H9 (cell line): ENCODE measurements around the gene VPS13C. TPM values are rescaled to one million over a fixed set of nuclear protein-coding genes. Genes with fewer than 3 reads are reported as not detected.

ENCODE experiments used
- DNase-seq: peaks from one replicate; pipeline ENCODE4 v3.0.0-alpha.2; 2017
- H2AFZ ChIP-seq: one replicate; pipeline ENCODE4 v1.6.1; 2013; ENCODE audit warnings: mild to moderate bottlenecking, low read length, control low read depth, moderate library complexity
- H2AK5ac ChIP-seq: 2 replicates; pipeline ENCODE4 v1.6.1; 2013; ENCODE audit warnings: low read length, control low read depth, mixed read lengths; ENCODE audit not compliant: insufficient read length
- H2BK120ac ChIP-seq: one replicate; pipeline ENCODE4 v1.6.1; 2013; ENCODE audit warnings: low read depth, mild to moderate bottlenecking, low read length, control low read depth, inconsistent platforms; ENCODE audit not compliant: poor library complexity, severe bottlenecking
- H2BK12ac ChIP-seq: 2 replicates; pipeline ENCODE4 v1.6.1; 2013; ENCODE audit warnings: low read length, control low read depth, mixed read lengths, low read depth; ENCODE audit not compliant: insufficient read length
- H2BK15ac ChIP-seq: 2 replicates; pipeline ENCODE4 v1.6.1; 2013; ENCODE audit warnings: low read depth, low read length, control low read depth
- H2BK20ac ChIP-seq: one replicate; pipeline ENCODE4 v1.6.1; 2013; ENCODE audit warnings: low read depth, mild to moderate bottlenecking, low read length, control low read depth, inconsistent platforms; ENCODE audit not compliant: poor library complexity, severe bottlenecking
- H2BK5ac ChIP-seq: 2 replicates; pipeline ENCODE4 v1.6.1; 2013; ENCODE audit warnings: low read length, control low read depth, mixed read lengths; ENCODE audit not compliant: insufficient read length
- H3K14ac ChIP-seq: 2 replicates; pipeline ENCODE4 v1.6.1; 2013; ENCODE audit warnings: low read length, control low read depth; ENCODE audit not compliant: insufficient read depth
- H3K18ac ChIP-seq: 2 replicates; pipeline ENCODE4 v1.6.1; 2013; ENCODE audit warnings: low read depth, mild to moderate bottlenecking, mixed read lengths, low read length, control low read depth; ENCODE audit not compliant: insufficient read length
- H3K23ac ChIP-seq: 2 replicates; pipeline ENCODE4 v1.6.1; 2013; ENCODE audit warnings: low read length, control low read depth, mixed read lengths, low read depth; ENCODE audit not compliant: insufficient read length
- H3K23me2 ChIP-seq: 2 replicates; pipeline ENCODE4 v1.6.1; 2013; ENCODE audit warnings: low read depth, mild to moderate bottlenecking, mixed read lengths, low read length, control low read depth; ENCODE audit not compliant: insufficient read length, poor library complexity, severe bottlenecking
- H3K27ac ChIP-seq: 2 replicates; pipeline ENCODE4 v1.5.1; 2013; ENCODE audit warnings: low read length, control low read depth, mixed read lengths, low read depth; ENCODE audit not compliant: insufficient read length
- H3K27me3 ChIP-seq: 2 replicates; pipeline ENCODE4 v1.6.1; 2013; ENCODE audit warnings: low read length, control low read depth, inconsistent platforms; ENCODE audit not compliant: insufficient read depth
- H3K4ac ChIP-seq: 2 replicates; pipeline ENCODE4 v1.6.1; 2013; ENCODE audit warnings: low read depth, mild to moderate bottlenecking, control low read depth, inconsistent platforms, low read length, moderate library complexity
- H3K4me1 ChIP-seq: 2 replicates; pipeline ENCODE4 v1.6.1; 2013; ENCODE audit warnings: low read length, control low read depth, inconsistent platforms; ENCODE audit not compliant: insufficient read depth
- H3K4me2 ChIP-seq: 2 replicates; pipeline ENCODE4 v1.6.1; 2013; ENCODE audit warnings: low read length, control low read depth, mixed read lengths; ENCODE audit not compliant: insufficient read length, insufficient read depth
- H3K56ac ChIP-seq: 2 replicates; pipeline ENCODE4 v1.6.1; 2013; ENCODE audit warnings: low read depth, mild to moderate bottlenecking, mixed read lengths, low read length, control low read depth; ENCODE audit not compliant: insufficient read length
- H3K79me1 ChIP-seq: 2 replicates; pipeline ENCODE4 v1.6.1; 2013; ENCODE audit warnings: low read depth, mild to moderate bottlenecking, moderate library complexity, low read length, control low read depth, inconsistent platforms; ENCODE audit not compliant: insufficient read depth, poor library complexity, severe bottlenecking
- H3K79me2 ChIP-seq: 2 replicates; pipeline ENCODE4 v1.6.1; 2013; ENCODE audit warnings: low read length, control low read depth, inconsistent platforms; ENCODE audit not compliant: insufficient read depth
- H3K9ac ChIP-seq: 2 replicates; pipeline ENCODE4 v1.6.1; 2013; ENCODE audit warnings: low read length, control low read depth, mixed read lengths; ENCODE audit not compliant: insufficient read length; ENCODE audit errors: extremely low read depth
- H3K9me3 ChIP-seq: one replicate; pipeline ENCODE4 v1.6.1; 2013; ENCODE audit warnings: low read depth, low read length, inconsistent platforms; ENCODE audit not compliant: control insufficient read depth
- H3T11ph ChIP-seq: one replicate; pipeline ENCODE4 v1.6.1; 2013; ENCODE audit warnings: mild to moderate bottlenecking, low read length, control low read depth, inconsistent platforms
- H4K20me1 ChIP-seq: one replicate; pipeline ENCODE4 v1.6.1; 2013; ENCODE audit not compliant: control insufficient read depth, insufficient read length, insufficient read depth
- H4K5ac ChIP-seq: 2 replicates; pipeline ENCODE4 v1.6.1; 2013; ENCODE audit warnings: low read depth, mild to moderate bottlenecking, mixed read lengths, low read length, control low read depth; ENCODE audit not compliant: insufficient read length
- H4K8ac ChIP-seq: replicated peaks from 2 replicates; pipeline ENCODE4 v1.6.1; 2013; ENCODE audit warnings: low read length, control low read depth, mixed read lengths, low read depth; ENCODE audit not compliant: insufficient read length
- H4K91ac ChIP-seq: 2 replicates; pipeline ENCODE4 v1.6.1; 2013; ENCODE audit warnings: low read depth, mild to moderate bottlenecking, moderate library complexity, mixed read lengths, low read length, control low read depth; ENCODE audit not compliant: insufficient read length
- H3K27ac Mint-ChIP-seq, 3 experiments: 2 replicates in 2 of 3; 3 replicates in 1 of 3; pipeline ENCODE4 v1.8.0; 2020 to 2021; ENCODE audit warnings: mixed read lengths in 3 of 3, mild to moderate bottlenecking in 1 of 3, moderate library complexity in 1 of 3
- H3K27me3 Mint-ChIP-seq: 2 replicates; pipeline ENCODE4 v1.8.0; 2021; ENCODE audit warnings: low read depth, mild to moderate bottlenecking, moderate library complexity, mixed read lengths
- H3K36me3 Mint-ChIP-seq, 3 experiments: 2 replicates in 2 of 3; 3 replicates in 1 of 3; pipeline ENCODE4 v1.8.0; 2020 to 2021; ENCODE audit warnings: low read depth in 3 of 3, mixed read lengths in 3 of 3; ENCODE audit not compliant: insufficient read depth in 1 of 3
- H3K4me1 Mint-ChIP-seq, 2 experiments: 2 replicates each; pipeline ENCODE4 v1.8.0; 2020; ENCODE audit warnings: mixed read lengths in 2 of 2
- H3K4me3 Mint-ChIP-seq, 2 experiments: 2 replicates in 1 of 2; 3 replicates in 1 of 2; pipeline ENCODE4 v1.8.0; 2020 to 2021; ENCODE audit warnings: mild to moderate bottlenecking in 2 of 2, mixed read lengths in 2 of 2, moderate library complexity in 1 of 2
- H3K9me3 Mint-ChIP-seq, 2 experiments: 2 replicates in 1 of 2; 3 replicates in 1 of 2; pipeline ENCODE4 v1.8.0; 2020; ENCODE audit warnings: mild to moderate bottlenecking in 2 of 2, mixed read lengths in 2 of 2, moderate library complexity in 1 of 2
- WGBS: extraction: QIAGEN DNeasy Blood & Tissue Kit; methylation state at CpG from one replicate; pipeline ENCODE4 v1.1.7; 2013; ENCODE audit warnings: missing lambda C conversion rate, low lambda C conversion rate, mixed read lengths; ENCODE audit not compliant: insufficient read length; ENCODE audit errors: extremely low coverage; 5-methylcytosine and 5-hydroxymethylcytosine counted together
- total RNA-seq: library from RNA; stranded (reverse); gene quantifications from 2 replicates; pipeline ENCODE4 v1.2.1, GENCODE V29; 2021
- TF ChIP-seq, protein P1 (sequence below): fragments of 200-600 bp; sonication (generic); conservative IDR thresholded peaks from 3 replicates; pipeline ENCODE4 v1.8.0; 2021; ENCODE audit warnings: antibody characterized with exemption, mild to moderate bottlenecking

VPS13C gene
- total RNA-seq, 1 experiment from 2014 or later = 14.2 TPM

DNA sequence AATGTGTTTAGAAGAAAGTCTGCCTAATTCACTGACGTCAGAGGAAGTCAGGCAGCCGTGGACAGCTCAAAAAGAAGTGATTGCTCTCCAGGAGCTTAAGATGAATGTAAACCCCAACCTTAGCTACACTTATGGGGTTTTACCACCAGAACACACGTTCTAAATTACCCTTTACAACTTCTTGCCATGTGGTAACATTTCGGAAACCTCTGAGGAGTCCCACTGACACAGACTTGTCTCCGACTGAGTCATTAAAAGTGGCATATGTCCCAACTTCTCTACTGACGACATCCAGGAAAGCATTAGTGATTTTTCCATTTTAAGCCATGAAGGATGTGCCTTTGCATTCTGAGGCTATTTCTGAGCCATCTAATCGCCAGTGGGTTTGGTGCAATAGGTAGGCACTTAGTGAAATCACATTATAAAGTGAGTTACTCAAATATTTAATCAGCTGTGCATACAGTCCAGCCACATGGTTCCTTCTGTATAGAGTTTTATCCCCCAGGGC is 38.9 kb upstream of the VPS13C start:
- no peaks in the 10 kb centered on the region for H3K9me3 Mint-ChIP-seq
- Histone ChIP-seq H2AK5ac (no peak overlapping the region), H4K20me1 (no peaks in the 10 kb centered on the region), H4K8ac (no peak overlapping the region), H3K4me2 (no peak overlapping the region), H2BK5ac (no peak overlapping the region), H3K79me2 (no peaks in the 10 kb centered on the region), H3K23me2 (no peaks in the 10 kb centered on the region), H3K23ac (no peak overlapping the region), H2BK120ac (no peak overlapping the region), H3K56ac (no peak overlapping the region), H3K9ac (no peak overlapping the region), H3K27ac (no peak overlapping the region), H3K18ac (no peak overlapping the region), H3K79me1 (no peaks in the 10 kb centered on the region), H2BK12ac (no peak overlapping the region), H3K4me1 (no peaks in the 10 kb centered on the region), H2AFZ (no peak overlapping the region), H2BK15ac (no peak overlapping the region), H4K5ac (no peak overlapping the region), H3K9me3 (no peaks in the 10 kb centered on the region), H3T11ph (no peak overlapping the region), H3K27me3 (no peaks in the 10 kb centered on the region), H3K4ac (no peak overlapping the region), H4K91ac (no peak overlapping the region), H2BK20ac (no peak overlapping the region), H3K14ac (no peak overlapping the region)
- no peaks in the 10 kb centered on the region for H3K36me3 Mint-ChIP-seq
- no peak overlapping the region for H3K27ac Mint-ChIP-seq
- no peaks in the 10 kb centered on the region for H3K27me3 Mint-ChIP-seq
- H3K4me1 Mint-ChIP-seq = no peaks in the 10 kb centered on the region
- no peak overlapping the region for H3K4me3 Mint-ChIP-seq
- no peak for DNase-seq
- no CpG with 5 or more reads among the region's 7 CpGs for WGBS
- TF ChIP-seq, protein P1, sequence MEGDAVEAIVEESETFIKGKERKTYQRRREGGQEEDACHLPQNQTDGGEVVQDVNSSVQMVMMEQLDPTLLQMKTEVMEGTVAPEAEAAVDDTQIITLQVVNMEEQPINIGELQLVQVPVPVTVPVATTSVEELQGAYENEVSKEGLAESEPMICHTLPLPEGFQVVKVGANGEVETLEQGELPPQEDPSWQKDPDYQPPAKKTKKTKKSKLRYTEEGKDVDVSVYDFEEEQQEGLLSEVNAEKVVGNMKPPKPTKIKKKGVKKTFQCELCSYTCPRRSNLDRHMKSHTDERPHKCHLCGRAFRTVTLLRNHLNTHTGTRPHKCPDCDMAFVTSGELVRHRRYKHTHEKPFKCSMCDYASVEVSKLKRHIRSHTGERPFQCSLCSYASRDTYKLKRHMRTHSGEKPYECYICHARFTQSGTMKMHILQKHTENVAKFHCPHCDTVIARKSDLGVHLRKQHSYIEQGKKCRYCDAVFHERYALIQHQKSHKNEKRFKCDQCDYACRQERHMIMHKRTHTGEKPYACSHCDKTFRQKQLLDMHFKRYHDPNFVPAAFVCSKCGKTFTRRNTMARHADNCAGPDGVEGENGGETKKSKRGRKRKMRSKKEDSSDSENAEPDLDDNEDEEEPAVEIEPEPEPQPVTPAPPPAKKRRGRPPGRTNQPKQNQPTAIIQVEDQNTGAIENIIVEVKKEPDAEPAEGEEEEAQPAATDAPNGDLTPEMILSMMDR = no peak
